Activated CD4-positive, alpha-beta T cell treated with anti-CD3 and anti-CD28 coated beads for 36 hours (primary cell): ENCODE measurements around the gene NCAM2. TPM values are rescaled to one million over a fixed set of nuclear protein-coding genes. Genes with fewer than 3 reads are reported as not detected.
A peak's percentile ranks its signal among the peaks of the same experiment; 100 is the strongest.

Source experiments
- ATAC-seq: fragments of 200-7000 bp; cut with Tn5 transposase; one replicate; pipeline ENCODE4 v1.10.0; 2021; ENCODE audit warnings: mild to moderate bottlenecking, moderate library complexity
- CTCF ChIA-PET: fragments of 350-600 bp; sonication (Branson Sonifier 250); formaldehyde crosslinking; loops from one replicate; lab custom pipeline; 2021; ENCODE audit warnings: antibody characterized with exemption; lab: Charles Lee
- POLR2A ChIA-PET: fragments of 350-600 bp; sonication (Branson Sonifier 250); formaldehyde crosslinking; loops from one replicate; lab custom pipeline; 2021; ENCODE audit warnings: antibody characterized with exemption, inconsistent platforms; lab: Charles Lee
- DNase-seq: peaks from one replicate; pipeline ENCODE4 v3.0.0-alpha.2; 2020
- H3K27ac Mint-ChIP-seq: one replicate; pipeline ENCODE4 v1.8.0; 2021; ENCODE audit warnings: mixed read lengths
- H3K27me3 Mint-ChIP-seq: one replicate; pipeline ENCODE4 v1.8.0; 2021; ENCODE audit warnings: mixed read lengths
- H3K36me3 Mint-ChIP-seq: one replicate; pipeline ENCODE4 v1.8.0; 2021; ENCODE audit warnings: low read depth, mixed read lengths
- H3K4me1 Mint-ChIP-seq: one replicate; pipeline ENCODE4 v1.8.0; 2021; ENCODE audit warnings: mixed read lengths
- H3K4me3 Mint-ChIP-seq: one replicate; pipeline ENCODE4 v1.8.0; 2021; ENCODE audit warnings: mild to moderate bottlenecking, moderate library complexity, mixed read lengths
- H3K9me3 Mint-ChIP-seq: one replicate; pipeline ENCODE4 v1.8.0; 2021; ENCODE audit warnings: low read depth, mixed read lengths
- intact Hi-C, 2 experiments: fragments of 100-400 bp; cut with DNase I in 1 of 2; cut with micrococcal nuclease in 1 of 2; formaldehyde crosslinking; loops; one replicate each; pipeline versions ENCODE4 v1.14.2 to v1.15.1; 2022 to 2024; cut with DNase I, micrococcal nuclease
- total RNA-seq, 2 experiments: library from RNA; stranded (reverse); gene quantifications; one replicate each; pipeline ENCODE4 v1.2.3, GENCODE V29; 2021

Gene NCAM2
- total RNA-seq, 2 experiments from 2014 or later, result not detected

GRCh38 chr21:21232320-21232719 lies 234.1 kb downstream of the NCAM2 start:
- Mint-ChIP-seq H3K9me3 (no peaks in the 10 kb centered on the region), H3K4me1 (no peaks in the 10 kb centered on the region), H3K36me3 (no peaks in the 10 kb centered on the region), H3K27me3 (no peaks in the 10 kb centered on the region), H3K4me3 (no peak overlapping the region), H3K27ac (no peak overlapping the region)
- ChIA-PET CTCF (interaction anchor here (0.7 kb wide), 1 partner anchor 16 kb away, joined by 3 read pairs; no protein-coding TSS in a partner anchor), POLR2A (no interaction called here)
- DNase-seq (peak; percentile 4), ATAC-seq (no peak)
- intact Hi-C loops, result no loop called here

GRCh38 chr21:21233051-21233450 lies 234.8 kb downstream of the NCAM2 start:
- Mint-ChIP-seq H3K4me1 (no peaks in the 10 kb centered on the region), H3K27me3 (no peaks in the 10 kb centered on the region), H3K4me3 (no peak overlapping the region), H3K36me3 (no peaks in the 10 kb centered on the region), H3K9me3 (no peaks in the 10 kb centered on the region), H3K27ac (no peak overlapping the region)
- ChIA-PET POLR2A (no interaction called here), CTCF (no interaction called here)
- DNase-seq, result no peak
- ATAC-seq, result no peak
- intact Hi-C loops, result no loop called here

- CTCF ChIA-PET, result no interaction called here
- no peaks in the 10 kb centered on the region for H3K27me3 Mint-ChIP-seq
- POLR2A ChIA-PET, result no interaction called here
- no peak overlapping the region for H3K27ac Mint-ChIP-seq
- H3K36me3 Mint-ChIP-seq, result no peaks in the 10 kb centered on the region
- DNase-seq (no peak), ATAC-seq (no peak)
- intact Hi-C loops, result no loop called here
- no peaks in the 10 kb centered on the region for H3K9me3 Mint-ChIP-seq
- H3K4me1 Mint-ChIP-seq, result no peaks in the 10 kb centered on the region
- no peak overlapping the region for H3K4me3 Mint-ChIP-seq
Observed at GRCh38 chr21:21236996-21237395, 238.8 kb downstream of the NCAM2 start.

- no peak for ATAC-seq
- Mint-ChIP-seq H3K4me1 (no peaks in the 10 kb centered on the region), H3K9me3 (no peaks in the 10 kb centered on the region), H3K27ac (no peak overlapping the region), H3K27me3 (no peaks in the 10 kb centered on the region), H3K4me3 (no peak overlapping the region), H3K36me3 (no peaks in the 10 kb centered on the region)
- POLR2A ChIA-PET, result no interaction called here
- CTCF ChIA-PET, result interaction anchor here (0.7 kb wide), 1 partner anchor 376 kb away, joined by 3 read pairs; no protein-coding TSS in a partner anchor
- DNase-seq, result no peak
- intact Hi-C loops, result no loop called here
Observed at GRCh38 chr21:21238629-21239400, 240.6 kb downstream of the NCAM2 start.

GRCh38 chr21:21241391-21241790 lies 243.2 kb downstream of the NCAM2 start:
- ChIA-PET CTCF (no interaction called here), POLR2A (no interaction called here)
- Mint-ChIP-seq H3K9me3 (no peaks in the 10 kb centered on the region), H3K27me3 (no peaks in the 10 kb centered on the region), H3K4me3 (no peak overlapping the region), H3K27ac (no peak overlapping the region), H3K4me1 (no peaks in the 10 kb centered on the region), H3K36me3 (no peaks in the 10 kb centered on the region)
- intact Hi-C loops, result no loop called here
- ATAC-seq, result no peak
- DNase-seq, result no peak

GRCh38 chr21:21246007-21246406 lies 247.8 kb downstream of the NCAM2 start:
- H3K9me3 Mint-ChIP-seq, result no peaks in the 10 kb centered on the region
- ChIA-PET CTCF (no interaction called here), POLR2A (interaction anchor here (0.6 kb wide), 1 partner anchor 726 kb away, joined by 6 read pairs; no protein-coding TSS in a partner anchor)
- no peaks in the 10 kb centered on the region for H3K27me3 Mint-ChIP-seq
- intact Hi-C loops, result no loop called here
- no peak overlapping the region for H3K4me3 Mint-ChIP-seq
- H3K27ac Mint-ChIP-seq, result no peak overlapping the region
- ATAC-seq (no peak), DNase-seq (no peak)
- H3K36me3 Mint-ChIP-seq, result no peaks in the 10 kb centered on the region
- no peaks in the 10 kb centered on the region for H3K4me1 Mint-ChIP-seq

GRCh38 chr21:21247424-21247823 lies 249.2 kb downstream of the NCAM2 start:
- intact Hi-C loops, result no loop called here
- POLR2A ChIA-PET, result interaction anchor here (0.5 kb wide), 1 partner anchor 653 kb away, joined by 4 read pairs; no protein-coding TSS in a partner anchor
- no peaks in the 10 kb centered on the region for H3K36me3 Mint-ChIP-seq
- no peak for ATAC-seq
- CTCF ChIA-PET, result no interaction called here
- H3K4me1 Mint-ChIP-seq, result no peaks in the 10 kb centered on the region
- H3K4me3 Mint-ChIP-seq, result no peak overlapping the region
- no peak overlapping the region for H3K27ac Mint-ChIP-seq
- H3K9me3 Mint-ChIP-seq, result no peaks in the 10 kb centered on the region
- DNase-seq, result no peak
- H3K27me3 Mint-ChIP-seq, result no peaks in the 10 kb centered on the region

- no peaks in the 10 kb centered on the region for H3K4me1 Mint-ChIP-seq
- no peaks in the 10 kb centered on the region for H3K27me3 Mint-ChIP-seq
- H3K36me3 Mint-ChIP-seq, result no peaks in the 10 kb centered on the region
- DNase-seq, result no peak
- H3K27ac Mint-ChIP-seq, result no peak overlapping the region
- ATAC-seq, result no peak
- ChIA-PET CTCF (no interaction called here), POLR2A (no interaction called here)
- H3K4me3 Mint-ChIP-seq, result no peak overlapping the region
- peaks cover 6% of the 10 kb centered on the region for H3K9me3 Mint-ChIP-seq
- intact Hi-C loops, result no loop called here
Observed at GRCh38 chr21:21262048-21262447, 263.8 kb downstream of the NCAM2 start.

GRCh38 chr21:21268061-21268471 lies 269.9 kb downstream of the NCAM2 start:
- Mint-ChIP-seq H3K4me3 (no peak overlapping the region), H3K27me3 (no peaks in the 10 kb centered on the region), H3K9me3 (peaks cover 2% of the 10 kb centered on the region), H3K36me3 (no peaks in the 10 kb centered on the region), H3K4me1 (no peaks in the 10 kb centered on the region), H3K27ac (no peak overlapping the region)
- CTCF ChIA-PET, result no interaction called here
- intact Hi-C loops, result no loop called here
- POLR2A ChIA-PET, result no interaction called here
- no peak for DNase-seq
- no peak for ATAC-seq

- ATAC-seq, result no peak
- H3K36me3 Mint-ChIP-seq, result no peaks in the 10 kb centered on the region
- POLR2A ChIA-PET, result no interaction called here
Observed at GRCh38 chr21:21268885-21269284, 270.7 kb downstream of the NCAM2 start.

GRCh38 chr21:21279193-21279901 lies 281.1 kb downstream of the NCAM2 start:
- H3K27ac Mint-ChIP-seq, result no peak overlapping the region
- no peak for ATAC-seq
- no peaks in the 10 kb centered on the region for H3K27me3 Mint-ChIP-seq
- DNase-seq, result no peak
- no peaks in the 10 kb centered on the region for H3K36me3 Mint-ChIP-seq
- no peaks in the 10 kb centered on the region for H3K4me1 Mint-ChIP-seq
- no peaks in the 10 kb centered on the region for H3K9me3 Mint-ChIP-seq
- intact Hi-C loops, result no loop called here
- ChIA-PET CTCF (no interaction called here), POLR2A (no interaction called here)
- H3K4me3 Mint-ChIP-seq, result no peak overlapping the region

More at GRCh38 chr21:21268885-21269284, 270.7 kb downstream of the NCAM2 start:
- no peaks in the 10 kb centered on the region for H3K27me3 Mint-ChIP-seq
- peaks cover 2% of the 10 kb centered on the region for H3K9me3 Mint-ChIP-seq
- intact Hi-C loops, result no loop called here
- no peak overlapping the region for H3K27ac Mint-ChIP-seq
- no peak for DNase-seq
- CTCF ChIA-PET, result no interaction called here
- no peak overlapping the region for H3K4me3 Mint-ChIP-seq
- no peaks in the 10 kb centered on the region for H3K4me1 Mint-ChIP-seq

GRCh38 chr21:21283810-21284209 lies 285.6 kb downstream of the NCAM2 start:
- Mint-ChIP-seq H3K27me3 (no peaks in the 10 kb centered on the region), H3K27ac (no peak overlapping the region), H3K4me1 (no peaks in the 10 kb centered on the region), H3K9me3 (no peaks in the 10 kb centered on the region), H3K36me3 (no peaks in the 10 kb centered on the region), H3K4me3 (no peak overlapping the region)
- DNase-seq (no peak), ATAC-seq (no peak)
- POLR2A ChIA-PET, result no interaction called here
- CTCF ChIA-PET, result no interaction called here
- intact Hi-C loops, result no loop called here
